GM21390 (cell line): ENCODE results near the gene MTCL1.

Source experiments
- ATAC-seq: cut with Tn5 transposase; IDR thresholded peaks from one replicate; pipeline ENCODE4 v1.9.1; 2021; ENCODE audit not compliant: unreplicated experiment

Gene MTCL1

DNA sequence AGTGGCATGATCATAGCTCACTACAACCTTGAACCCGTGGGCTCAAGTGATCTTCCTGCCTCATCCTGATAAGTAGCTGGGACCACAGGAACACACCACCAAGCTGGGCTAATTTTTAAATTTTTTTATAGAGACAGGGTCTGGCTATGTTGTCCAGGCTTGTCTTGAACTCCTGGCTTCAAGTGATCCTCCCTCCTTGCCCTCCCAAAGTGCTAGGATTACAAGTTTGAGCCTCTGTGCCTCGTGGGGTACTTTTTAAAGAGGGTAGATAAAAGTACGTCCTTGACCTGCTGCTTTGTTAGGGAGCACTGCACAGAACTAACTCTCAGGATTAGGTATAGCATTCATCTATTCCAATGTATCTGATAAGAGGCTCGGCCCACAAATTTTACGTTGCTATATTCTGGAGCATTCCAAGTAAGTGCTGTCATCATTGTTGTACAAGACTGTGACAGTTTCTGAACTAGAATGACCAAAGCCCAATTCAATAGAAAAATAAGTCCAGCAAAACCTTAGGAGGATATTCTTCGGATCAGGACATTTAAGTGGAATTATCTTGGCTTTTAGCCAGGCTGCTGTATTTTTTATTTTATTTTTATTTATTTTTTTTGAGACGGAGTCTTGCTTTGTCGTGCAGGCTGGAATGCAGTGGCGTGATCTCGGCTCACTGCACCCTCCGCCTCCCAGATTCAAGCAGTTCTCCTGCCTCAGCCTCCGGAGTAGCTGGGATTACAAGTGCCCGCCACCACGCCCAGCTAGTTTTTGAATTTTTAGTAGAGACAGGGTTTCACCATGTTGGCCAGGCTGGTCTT, 4.1 kb downstream of the MTCL1 start:
- no peak for ATAC-seq

DNA sequence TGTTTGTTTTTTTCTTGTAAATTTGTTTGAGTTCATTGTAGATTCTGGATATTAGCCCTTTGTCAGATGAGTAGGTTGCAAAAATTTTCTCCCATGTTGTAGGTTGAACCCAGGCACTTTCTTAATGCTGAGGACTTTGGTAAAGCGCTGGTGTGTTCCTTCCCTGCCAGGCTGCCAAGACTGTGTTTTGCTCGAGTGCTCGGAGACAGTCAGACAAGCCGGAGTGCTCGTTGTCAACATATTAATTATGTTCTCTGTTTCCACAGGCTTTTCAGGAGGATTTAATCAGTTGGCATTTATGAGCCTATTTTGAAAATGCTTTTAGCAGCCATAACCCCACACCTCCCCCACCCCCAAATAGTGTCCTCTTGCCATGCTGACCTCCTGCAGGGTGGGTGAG, 6.4 kb downstream of the MTCL1 start:
- ATAC-seq, result no peak

DNA sequence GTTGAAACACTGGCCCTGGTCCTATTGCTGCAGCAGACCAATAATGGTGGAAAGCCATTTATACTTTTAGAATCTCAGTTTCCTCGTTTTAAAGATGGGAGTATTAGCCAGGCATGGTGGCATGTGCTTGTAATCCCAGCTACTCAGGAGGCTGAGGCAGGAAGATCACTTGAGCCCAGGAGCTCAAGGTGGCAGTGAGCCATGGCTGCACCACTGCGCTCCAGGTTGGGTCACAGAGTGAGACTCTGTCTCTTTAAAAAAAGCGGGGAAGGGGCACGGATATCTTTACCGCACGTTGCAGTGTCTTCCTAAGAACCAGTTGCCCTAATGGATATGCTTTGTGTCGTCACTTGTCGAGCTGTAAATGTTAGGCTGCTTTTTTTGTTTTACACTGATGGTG, 8.3 kb downstream of the MTCL1 start:
- ATAC-seq, result no peak

DNA sequence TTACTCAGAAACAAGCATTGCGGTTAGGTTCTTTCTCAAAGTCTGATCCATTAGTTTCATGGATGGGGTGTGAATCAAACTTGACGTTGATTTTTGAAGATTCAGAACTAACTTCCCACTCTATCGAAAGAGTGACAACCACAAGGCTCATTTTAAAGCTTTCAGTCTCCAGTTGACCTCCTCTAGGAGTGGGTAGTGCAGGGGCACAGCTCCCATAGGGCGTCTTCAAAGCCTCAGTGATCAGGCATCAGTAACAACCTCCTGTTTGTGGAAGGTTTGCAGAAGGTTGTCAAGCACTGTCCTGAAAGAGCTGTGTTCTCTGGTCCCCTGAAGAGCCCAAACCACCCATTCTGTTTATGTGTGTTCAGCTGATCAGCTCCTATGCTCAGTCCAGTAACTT, 10.2 kb downstream of the MTCL1 start:
- no peak for ATAC-seq

DNA sequence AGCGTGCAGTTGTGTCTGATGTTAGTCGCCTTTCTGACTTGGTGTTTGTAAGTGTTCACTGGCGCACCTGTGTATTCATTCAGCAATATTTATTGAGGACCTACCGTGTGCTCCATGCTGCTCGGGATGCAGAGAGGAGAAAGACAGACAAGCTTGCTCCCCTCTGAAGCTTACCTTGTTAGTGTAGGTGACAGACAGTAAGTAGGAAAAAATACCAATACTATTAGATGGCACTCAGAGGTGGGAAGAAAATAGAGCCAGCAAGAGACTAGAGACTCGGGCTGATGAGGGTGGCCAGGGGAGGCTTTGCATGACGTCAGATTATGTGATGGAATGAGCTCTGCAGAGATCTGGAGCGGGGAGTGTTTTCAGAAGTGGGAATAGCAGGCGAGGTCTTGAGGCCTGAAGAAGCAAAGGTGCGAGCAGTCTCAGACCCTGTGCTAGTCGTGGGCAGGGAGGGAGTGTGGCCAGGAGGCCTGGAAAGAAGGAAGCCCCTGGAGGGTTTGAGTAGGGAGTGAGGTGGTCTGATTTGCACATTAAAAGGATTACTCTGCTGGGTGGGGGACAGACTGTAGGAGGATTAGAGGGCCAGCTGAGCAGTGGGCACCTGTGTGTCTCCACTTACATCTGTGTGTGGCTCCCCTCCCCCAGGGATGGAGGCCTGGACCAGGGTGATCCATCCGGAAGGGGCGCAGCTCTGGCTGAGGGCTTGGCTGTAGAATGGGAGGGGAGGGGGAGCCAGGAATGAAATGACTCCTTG, 11.8 kb downstream of the MTCL1 start:
- ATAC-seq, result no peak

DNA sequence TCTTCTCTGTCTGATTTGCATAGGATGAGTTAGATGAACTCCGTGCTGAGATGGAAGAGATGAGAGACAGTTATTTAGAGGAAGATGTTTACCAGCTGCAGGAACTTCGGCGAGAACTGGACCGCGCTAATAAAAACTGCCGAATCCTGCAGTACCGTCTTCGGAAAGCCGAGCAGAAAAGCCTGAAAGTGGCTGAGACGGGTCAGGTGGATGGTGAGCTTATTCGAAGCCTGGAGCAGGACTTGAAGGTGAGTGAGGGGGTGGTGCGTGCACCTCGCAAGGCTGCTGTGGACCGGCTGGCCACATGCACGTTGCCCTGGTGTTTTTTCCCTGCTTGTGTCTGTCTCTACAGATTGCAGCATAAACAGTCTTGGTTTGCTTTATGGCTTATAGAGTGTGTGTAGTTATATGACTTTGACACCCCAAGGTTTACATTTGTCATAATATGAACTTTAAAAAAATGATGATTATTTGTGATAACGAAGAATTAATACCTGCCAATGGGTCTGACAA, 13.1 kb downstream of the MTCL1 start:
- no peak for ATAC-seq

DNA sequence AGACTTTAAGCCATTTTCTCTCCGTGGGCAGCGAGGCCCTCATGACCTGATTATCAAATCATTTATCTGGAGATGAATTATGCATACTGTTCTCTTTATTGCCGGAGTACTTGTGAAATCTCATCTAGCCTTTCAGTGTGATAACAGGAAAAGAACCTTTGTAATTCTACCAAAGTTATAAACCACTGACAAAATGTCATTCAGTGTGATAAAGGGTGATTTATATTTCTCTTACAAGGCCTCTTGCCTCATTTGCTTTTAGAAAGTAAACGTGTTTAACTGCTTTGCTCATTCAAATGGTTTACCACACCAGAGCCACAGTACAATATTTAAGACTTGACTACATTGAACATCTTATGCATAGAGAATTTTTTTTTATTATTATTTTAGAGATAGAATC, 13.8 kb downstream of the MTCL1 start:
- ATAC-seq, result no peak

DNA sequence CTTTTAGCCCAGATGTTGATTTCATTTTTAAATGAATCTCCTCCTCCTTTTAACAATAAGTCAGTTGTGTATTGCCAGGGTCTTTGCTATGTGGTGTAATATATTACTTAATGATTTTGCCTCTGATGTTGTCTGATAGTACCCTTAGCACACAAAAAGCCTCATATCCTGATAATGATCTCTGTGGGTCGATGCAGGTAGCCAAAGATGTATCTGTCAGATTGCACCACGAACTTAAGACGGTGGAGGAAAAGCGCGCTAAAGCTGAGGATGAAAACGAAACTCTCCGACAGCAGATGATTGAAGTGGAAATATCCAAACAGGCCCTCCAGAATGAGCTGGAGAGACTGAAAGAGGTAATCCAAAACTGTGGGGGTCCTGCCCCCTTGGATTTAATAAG, 14.8 kb downstream of the MTCL1 start:
- no peak for ATAC-seq

DNA sequence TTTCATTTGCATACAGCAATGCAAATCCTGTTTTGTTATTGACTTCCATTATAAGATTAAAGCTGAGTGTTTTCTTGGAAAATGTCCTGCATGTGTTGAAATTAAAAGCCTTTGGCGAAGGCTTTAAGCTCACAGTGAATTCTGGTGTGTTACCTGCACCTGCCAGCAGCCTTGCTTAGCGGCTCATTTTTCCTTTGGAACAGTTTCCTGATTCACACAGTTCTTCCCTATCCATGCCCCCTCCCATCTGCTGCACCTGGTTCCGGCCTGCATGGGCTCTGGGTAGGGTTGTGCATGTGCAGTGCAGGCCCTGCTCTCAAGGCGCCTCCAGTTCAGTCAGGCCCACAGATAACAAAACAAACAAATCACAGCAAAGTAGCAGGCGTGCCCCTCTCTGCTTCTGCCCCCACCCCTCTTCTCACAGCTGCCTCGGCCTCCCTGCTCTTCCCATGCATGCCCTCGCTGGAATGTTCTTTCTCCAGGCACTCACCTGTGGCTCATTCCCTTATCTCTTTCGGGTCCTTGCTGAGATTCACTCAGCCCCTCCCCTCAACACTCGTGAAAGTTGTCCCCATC, 15.8 kb downstream of the MTCL1 start:
- ATAC-seq, result no peak

DNA sequence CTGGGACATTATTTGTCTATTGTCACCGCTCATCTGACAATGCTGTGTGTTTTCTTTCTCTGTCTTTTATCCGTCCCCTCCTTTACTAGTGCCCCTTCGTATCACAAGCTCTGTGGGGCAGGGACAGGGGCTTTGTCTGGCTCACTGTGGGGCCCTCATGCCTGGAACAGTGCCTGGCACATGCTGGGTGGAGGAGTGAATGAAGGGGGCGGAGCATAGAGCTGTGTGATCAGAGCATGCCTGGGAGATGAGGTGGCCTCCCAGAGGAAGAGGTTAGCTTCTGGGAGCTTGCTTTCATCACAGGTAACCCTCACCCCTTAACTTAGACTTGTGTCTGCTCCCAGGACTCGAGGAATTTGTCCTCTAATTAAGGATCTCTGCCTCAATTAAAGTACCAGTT, 16.4 kb downstream of the MTCL1 start:
- ATAC-seq, result no peak

DNA sequence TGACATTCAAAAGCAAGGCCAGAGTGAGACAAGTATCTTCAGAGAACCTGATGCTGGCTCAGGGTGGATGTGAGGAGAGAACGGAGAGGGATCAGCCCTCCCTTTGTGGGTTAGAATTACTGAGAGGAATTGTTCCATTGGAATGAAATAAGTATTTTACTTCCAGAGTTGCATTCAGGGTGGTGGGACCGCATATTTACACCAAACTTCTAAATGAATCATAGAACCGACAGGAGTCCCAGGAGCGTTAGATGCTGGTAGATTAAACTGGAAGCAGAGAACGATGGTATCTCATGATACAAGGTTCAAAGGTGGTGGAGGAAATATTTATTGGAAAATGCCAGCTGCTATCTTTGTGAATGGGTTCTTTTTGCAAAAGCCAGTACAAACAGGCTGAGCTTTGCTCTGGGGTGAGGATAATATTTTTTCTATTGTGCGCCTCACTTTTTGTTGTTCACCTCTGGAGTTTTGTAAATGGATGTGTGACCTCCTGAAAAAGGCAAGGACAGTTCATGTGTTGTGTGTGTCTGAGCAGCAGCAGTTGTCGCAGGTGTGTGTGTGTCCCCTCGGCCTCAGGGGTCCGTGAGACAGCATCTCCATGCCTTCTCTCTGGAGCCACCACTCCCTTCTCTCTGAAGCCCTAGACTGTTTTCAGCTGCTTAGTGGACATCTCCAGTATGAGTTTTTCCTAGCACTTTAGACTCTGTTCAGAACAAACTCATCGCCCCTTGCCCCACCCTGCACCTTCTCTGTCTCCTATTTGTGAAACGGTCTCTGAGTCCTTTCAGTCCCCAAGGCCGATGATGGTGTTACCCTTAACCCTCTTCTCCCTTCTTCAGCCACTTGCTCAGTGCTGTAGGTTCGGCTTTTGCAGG, 17.8 kb downstream of the MTCL1 start:
- no peak for ATAC-seq

DNA sequence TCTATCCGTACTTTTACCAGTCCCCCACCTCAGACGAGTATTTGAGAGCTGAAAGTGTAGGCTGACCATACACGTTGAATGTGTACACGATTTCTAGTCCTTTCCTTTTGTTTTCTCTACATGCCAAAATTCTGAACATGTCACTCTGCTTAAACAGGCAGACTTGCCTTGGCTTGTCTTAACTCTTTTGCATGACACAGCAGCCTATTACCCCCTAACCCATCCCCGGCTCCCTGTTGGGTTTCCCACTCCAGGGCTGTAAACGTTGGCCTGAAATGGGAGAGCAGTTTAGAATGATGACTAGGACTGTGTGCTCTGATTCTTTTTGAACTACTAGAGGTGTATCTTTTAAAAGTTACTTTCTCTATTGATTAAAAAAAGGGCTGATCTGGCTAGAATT, 19.1 kb downstream of the MTCL1 start:
- no peak for ATAC-seq

DNA sequence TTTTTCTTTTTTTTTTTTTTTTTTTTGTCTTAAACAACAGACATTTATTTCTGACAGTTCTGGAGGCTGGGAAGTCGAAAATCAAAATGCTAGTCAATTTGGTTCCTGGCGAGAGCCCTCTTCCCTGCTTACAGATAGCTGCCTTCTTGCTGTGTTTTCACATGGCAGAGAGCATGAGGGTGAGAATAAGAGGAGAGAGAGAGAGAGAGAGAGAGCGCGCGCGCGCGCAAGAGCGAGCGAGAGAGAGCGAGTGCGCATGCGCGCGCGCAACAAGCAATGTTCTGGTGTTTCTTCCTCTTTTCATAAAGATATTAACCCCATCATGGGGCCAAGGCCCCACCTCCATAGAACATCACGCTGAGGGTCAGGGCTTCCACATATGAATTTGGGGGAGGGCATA, 20.9 kb downstream of the MTCL1 start:
- ATAC-seq, result no peak

DNA sequence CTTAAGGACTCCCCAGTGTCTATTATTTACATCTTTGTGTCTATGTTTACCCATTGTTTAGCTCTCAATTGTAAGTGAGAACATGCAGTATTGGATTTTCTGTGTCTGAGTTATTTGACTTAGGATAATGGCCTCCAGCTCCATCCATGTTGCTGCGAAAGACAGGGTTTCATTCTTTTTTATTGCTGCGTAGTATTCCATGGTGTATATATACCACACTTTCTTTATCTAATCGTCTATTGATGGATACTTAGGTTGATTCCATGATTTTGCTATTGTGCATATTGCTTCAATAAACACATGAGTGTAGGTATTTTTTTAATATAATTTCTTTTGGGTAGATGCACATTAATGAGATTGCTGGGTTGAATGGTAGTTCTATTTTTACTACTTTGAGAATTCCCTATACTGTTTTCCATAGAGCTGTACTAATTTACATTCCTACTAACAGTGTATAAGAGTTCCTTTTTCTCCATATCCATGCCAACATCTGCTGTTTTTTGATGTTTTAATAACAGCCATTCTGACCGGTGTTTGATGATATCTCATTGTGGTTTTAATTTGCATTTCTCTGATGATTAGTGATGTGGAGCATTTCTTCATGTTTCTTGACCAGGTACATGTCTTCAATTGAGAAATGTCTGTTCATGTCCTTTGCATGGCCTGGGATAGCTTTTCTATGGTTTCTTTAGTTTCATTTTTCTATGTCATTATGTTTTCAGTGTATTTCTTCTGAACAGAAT, 21.8 kb downstream of the MTCL1 start:
- no peak for ATAC-seq

DNA sequence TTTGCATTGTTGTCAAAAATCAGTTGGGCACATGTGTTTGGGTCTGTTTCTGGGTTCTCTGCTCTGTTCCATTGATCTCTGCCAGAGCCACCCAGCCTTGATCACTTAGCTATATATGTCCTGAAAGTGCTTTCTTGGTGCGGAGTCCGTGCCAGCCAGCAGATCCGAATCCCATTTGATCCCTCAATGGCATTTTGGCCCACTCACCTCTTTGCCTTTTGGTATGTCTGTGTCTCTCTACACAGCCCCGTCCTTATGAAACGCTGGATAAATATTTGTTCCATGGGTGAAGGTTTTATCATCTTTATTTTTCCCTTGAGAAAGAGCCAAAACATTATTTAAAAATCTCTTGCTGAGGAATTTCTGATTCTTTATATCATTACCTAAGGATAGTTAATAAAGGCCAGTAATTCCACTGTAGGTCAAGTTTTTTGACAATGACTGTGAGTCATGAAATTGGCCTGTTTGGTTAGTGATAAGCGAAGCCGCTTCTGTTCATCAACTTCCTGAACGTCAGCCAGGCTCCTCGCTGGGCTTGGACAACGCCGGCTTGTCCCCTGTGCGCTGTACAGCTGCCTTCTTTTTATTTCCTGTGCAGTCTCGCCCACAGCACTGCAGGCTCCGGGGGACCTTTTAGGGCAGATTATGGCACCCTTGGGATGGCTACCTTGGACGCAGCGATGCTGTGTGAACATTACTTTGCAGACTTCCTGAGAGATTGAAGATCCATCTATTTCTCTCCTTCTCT, 24.9 kb downstream of the MTCL1 start:
- ATAC-seq, result no peak

DNA sequence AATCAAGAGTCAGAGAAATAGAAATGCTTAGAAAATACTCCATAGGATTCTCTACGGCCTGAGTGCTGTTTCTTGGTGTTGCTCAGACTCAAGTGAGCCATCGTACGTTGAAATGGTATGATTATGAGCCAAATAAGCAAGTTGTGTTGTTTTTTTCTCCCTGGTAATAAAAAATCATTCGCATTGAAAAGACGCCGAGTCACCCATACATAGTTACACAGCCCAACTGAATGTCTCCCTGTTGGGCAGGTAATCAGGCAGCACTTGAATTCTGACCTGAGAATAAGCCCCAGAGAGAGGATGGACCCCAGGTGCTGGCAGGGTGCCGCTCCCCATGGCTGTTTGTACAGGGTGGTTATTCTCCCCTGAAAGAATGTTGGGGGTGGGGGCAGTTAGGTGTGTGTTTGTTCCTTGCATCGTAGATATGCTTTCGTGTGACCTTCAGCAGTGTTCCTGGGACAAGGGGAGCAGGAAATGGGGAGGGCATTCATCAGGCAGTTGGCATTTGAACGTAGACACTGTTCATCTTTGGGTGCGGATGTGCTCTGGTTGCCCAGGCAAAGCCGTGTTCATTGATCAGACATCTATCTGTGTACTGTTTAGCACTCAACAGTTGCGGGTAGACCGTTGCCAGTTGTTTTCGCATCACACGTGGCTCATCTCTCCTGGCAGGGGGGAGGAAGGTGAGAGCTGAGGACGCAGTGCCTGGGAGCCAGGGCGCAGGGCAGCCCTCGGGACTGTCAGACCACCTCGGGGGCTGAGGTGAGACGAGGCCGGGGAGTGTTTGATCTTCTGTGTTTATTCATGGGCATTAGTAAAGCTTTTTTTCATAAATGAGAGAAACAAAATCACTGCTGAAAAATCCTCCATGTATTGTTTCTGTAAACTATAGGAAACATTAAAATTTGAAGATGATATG, 27.3 kb downstream of the MTCL1 start:
- no peak for ATAC-seq

DNA sequence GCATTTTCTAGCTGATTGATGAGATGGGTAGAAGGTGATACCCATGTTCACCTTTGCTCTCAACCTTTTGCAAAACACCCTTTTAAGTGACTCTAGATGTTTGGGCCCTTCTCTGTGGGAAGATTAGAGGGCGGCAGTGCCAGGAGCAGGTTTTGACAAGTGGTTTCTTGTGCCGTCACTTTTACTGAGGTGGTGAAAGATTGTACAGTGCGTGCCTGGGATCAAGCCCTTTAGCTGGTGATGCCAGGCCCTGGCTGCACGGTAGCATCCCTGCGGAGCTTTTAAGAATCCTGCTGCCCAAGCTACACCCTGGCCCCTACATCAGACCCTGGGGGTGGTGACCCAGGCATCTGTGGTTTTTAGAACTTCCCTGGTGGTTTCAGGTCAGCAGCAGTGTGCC, 29.1 kb downstream of the MTCL1 start:
- ATAC-seq, result no peak

DNA sequence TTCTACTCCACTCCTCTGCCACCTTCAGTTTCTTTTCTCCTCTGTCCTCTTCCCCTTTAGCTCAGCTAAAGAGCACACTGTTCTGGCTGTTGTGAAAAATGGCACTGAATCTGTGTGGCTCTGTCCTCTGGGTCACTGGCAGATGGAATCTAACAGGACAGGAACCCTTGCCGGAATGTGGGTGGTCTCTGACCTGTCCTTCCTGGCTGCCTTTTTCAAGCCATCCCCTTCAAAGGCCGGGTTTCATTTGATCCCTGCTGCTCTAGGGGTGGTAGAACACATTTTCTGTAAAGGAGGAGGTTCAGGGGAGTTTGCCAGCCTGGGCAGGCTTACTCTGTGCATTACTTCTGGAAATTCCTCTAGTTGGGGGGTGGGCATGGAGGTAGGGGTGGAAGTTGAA, 29.9 kb downstream of the MTCL1 start:
- ATAC-seq, result no peak

DNA sequence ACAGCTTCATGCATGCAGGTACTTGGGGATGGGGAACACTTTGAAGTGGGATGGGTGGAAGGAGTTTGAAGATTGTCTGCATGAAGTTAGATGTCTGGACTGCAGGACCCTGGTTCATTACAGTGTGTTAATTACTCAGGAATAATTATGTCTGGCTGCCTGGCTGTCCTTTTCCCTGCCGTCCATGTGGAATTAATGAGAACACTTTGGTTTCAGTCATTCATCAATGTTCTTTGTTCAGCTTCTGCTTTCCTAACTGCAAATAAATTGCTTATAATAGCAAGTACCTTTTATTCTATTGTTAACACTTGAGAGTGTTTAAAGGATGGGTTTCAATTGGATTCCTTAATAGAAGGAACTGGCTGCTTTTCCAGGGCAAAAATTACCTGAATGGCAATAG, 35.8 kb downstream of the MTCL1 start:
- no peak for ATAC-seq
